Stimulated activated CD8-positive, alpha-beta memory T cell treated with anti-CD3 and anti-CD28 coated beads, Interleukin-12 subunit alpha, Interleukin-12 subunit beta, amount 100 ng/mL, for 24 hours (primary cell): ENCODE data around the gene CPNE6.

Experiments
- DNase-seq: peaks from one replicate; pipeline ENCODE4 v3.0.0-alpha.2; 2020; ENCODE audit errors: extremely low read depth

Gene CPNE6

GRCh38 chr14:24054646-24055045 is 16.7 kb upstream of the CPNE6 start:
- no peak for DNase-seq

- DNase-seq, result no peak
Measured at GRCh38 chr14:24055971-24056799, 15.2 kb upstream of the CPNE6 start.

- no peak for DNase-seq
Measured at GRCh38 chr14:24056800-24057184, 14.6 kb upstream of the CPNE6 start.

GRCh38 chr14:24057271-24057670 is 14.1 kb upstream of the CPNE6 start:
- DNase-seq, result no peak

GRCh38 chr14:24057867-24058259 is 13.5 kb upstream of the CPNE6 start:
- no peak for DNase-seq

GRCh38 chr14:24058260-24058950 is 13.0 kb upstream of the CPNE6 start:
- DNase-seq, result no peak

- no peak for DNase-seq
Measured at GRCh38 chr14:24058951-24059475, 12.3 kb upstream of the CPNE6 start.

GRCh38 chr14:24059841-24060388 is 11.4 kb upstream of the CPNE6 start:
- DNase-seq, result no peak

- DNase-seq, result no peak
Measured at GRCh38 chr14:24060443-24060842, 10.9 kb upstream of the CPNE6 start.

- no peak for DNase-seq
Measured at GRCh38 chr14:24060984-24061913, 10.1 kb upstream of the CPNE6 start.

- DNase-seq, result no peak
Measured at GRCh38 chr14:24062216-24062980, 9.0 kb upstream of the CPNE6 start.

GRCh38 chr14:24063263-24063836 is 8.0 kb upstream of the CPNE6 start:
- no peak for DNase-seq

GRCh38 chr14:24064091-24064795 is 7.1 kb upstream of the CPNE6 start:
- no peak for DNase-seq

- DNase-seq, result no peak
Measured at GRCh38 chr14:24064856-24065255, 6.5 kb upstream of the CPNE6 start.

- DNase-seq, result no peak
Measured at GRCh38 chr14:24065408-24065807, 6.0 kb upstream of the CPNE6 start.

GRCh38 chr14:24066496-24067132 is 4.7 kb upstream of the CPNE6 start:
- DNase-seq, result no peak

GRCh38 chr14:24067133-24068082 is 4.0 kb upstream of the CPNE6 start:
- no peak for DNase-seq

- DNase-seq, result no peak
Measured at GRCh38 chr14:24068711-24069410, 2.5 kb upstream of the CPNE6 start.
